IPS-20b (cell line): ENCODE measurements around the gene RTN4R.

Experiments
- H3K27ac ChIP-seq: one replicate; pipeline ENCODE4 v1.5.1; 2013; ENCODE audit warnings: low read length
- H3K27me3 ChIP-seq: 2 replicates; pipeline ENCODE4 v1.6.1; 2013; ENCODE audit warnings: mild to moderate bottlenecking, low read length, inconsistent platforms; ENCODE audit not compliant: insufficient read depth
- H3K36me3 ChIP-seq: 2 replicates; pipeline ENCODE4 v1.6.1; 2013; ENCODE audit warnings: low read depth, mild to moderate bottlenecking, inconsistent platforms, low read length, moderate library complexity; ENCODE audit not compliant: insufficient read depth
- H3K4me1 ChIP-seq: 2 replicates; pipeline ENCODE4 v1.6.1; 2013; ENCODE audit warnings: mild to moderate bottlenecking, control low read depth, inconsistent platforms, low read length, moderate library complexity; ENCODE audit not compliant: insufficient read depth
- H3K4me3 ChIP-seq: 2 replicates; pipeline ENCODE4 v1.5.1; 2013; ENCODE audit warnings: mild to moderate bottlenecking, low read length, inconsistent platforms
- H3K9ac ChIP-seq: 2 replicates; pipeline ENCODE4 v1.6.1; 2013; ENCODE audit warnings: low read depth, mild to moderate bottlenecking, inconsistent platforms, low read length, moderate library complexity
- H3K9me3 ChIP-seq: 2 replicates; pipeline ENCODE4 v1.6.1; 2013; ENCODE audit warnings: mild to moderate bottlenecking, low read depth, low read length, inconsistent platforms; ENCODE audit not compliant: insufficient read depth

Gene RTN4R

DNA sequence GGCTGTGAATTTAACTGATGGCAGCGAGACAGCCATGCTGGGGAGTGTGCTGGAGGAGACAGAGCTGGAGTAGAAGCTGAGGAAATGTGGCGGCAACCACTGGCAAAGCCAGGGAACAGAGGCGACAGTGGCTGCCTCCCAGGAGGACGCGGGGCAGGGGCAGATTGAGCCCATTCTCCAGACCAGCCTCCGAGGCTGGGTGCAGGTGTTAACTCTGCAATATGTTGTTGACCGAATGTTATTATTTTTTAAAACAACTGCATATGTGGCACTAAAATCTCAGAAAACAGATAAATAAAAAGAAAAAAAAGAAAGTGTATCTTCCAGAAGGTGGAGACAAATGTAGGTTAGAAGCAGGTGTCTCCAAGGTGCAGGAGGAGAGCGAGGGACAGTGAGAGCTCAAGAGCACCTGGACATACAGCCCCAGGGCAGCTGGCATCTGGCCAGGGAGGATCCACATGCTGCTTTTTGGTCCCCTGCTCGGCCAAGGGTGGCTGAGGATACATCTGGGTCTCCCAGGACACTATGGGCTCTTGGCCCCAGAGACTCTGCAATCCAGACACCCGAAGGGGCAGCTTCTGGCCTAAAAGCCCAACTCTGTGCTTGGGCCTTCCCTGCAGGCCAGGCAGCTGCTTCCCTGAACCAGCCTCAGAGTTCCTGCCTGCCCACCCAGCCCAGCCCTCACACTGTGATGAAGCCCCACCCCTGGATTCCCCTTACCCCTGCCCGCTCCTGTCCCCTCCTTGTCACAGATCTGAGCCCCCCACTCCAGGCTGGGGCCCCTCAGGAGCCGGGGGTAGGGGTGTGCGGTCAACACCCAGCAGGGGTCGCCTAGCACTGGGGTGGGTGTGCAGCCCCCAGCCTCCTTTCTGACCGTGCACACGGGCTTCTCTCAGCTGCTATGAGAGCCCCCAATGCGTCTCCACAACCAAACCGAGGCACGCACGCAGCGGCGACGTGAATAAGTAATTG lies 12.9 kb downstream of the RTN4R start:
- no peaks in the 10 kb centered on the region for H3K4me1 ChIP-seq
- no peaks in the 10 kb centered on the region for H3K9me3 ChIP-seq
- H3K27ac ChIP-seq = no peak overlapping the region
- H3K4me3 ChIP-seq = no peak overlapping the region
- H3K9ac ChIP-seq = no peak overlapping the region
- no peaks in the 10 kb centered on the region for H3K27me3 ChIP-seq
- no peaks in the 10 kb centered on the region for H3K36me3 ChIP-seq

DNA sequence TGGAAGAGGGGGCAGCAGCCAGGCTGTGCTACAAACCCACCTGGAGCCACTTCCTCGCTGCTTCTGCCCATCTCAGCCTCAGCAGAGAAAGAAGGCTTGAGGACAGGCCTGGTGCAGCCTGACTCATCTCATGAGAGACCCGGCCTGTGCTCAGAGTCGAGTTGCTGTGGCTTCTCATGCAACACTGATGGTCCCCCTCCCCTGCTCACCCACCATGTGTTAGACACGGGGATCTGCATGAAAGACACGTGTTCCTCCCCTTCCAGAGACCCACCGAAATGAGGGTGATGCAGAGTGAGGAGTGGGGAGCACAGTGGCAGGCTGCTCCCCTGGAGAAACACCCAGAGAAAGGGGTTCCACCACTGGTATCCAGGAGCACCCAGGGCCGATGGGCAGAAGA lies 15.0 kb downstream of the RTN4R start:
- Histone ChIP-seq H3K27me3 (no peaks in the 10 kb centered on the region), H3K4me1 (no peaks in the 10 kb centered on the region), H3K36me3 (no peaks in the 10 kb centered on the region), H3K27ac (no peak overlapping the region), H3K9me3 (no peaks in the 10 kb centered on the region), H3K4me3 (no peak overlapping the region), H3K9ac (no peak overlapping the region)

DNA sequence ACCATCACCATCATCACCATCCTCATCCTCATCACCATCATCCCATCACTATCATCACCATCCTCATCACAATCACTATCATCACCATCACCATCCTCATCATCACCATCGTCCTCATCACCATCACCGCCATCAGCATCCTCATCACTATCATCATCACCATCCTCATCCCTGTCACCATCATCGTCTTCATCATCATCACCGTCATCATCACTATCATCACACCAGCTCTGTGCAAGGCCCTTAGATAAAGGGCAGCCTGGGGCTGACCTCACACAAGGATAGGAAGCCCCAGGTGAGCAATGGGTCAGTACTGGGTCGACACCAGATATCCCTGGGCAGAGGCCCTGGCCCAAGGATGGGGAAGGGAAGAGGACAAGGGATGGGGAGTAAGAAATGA lies 16.1 kb downstream of the RTN4R start:
- Histone ChIP-seq H3K4me1 (no peaks in the 10 kb centered on the region), H3K27me3 (no peaks in the 10 kb centered on the region), H3K9ac (no peak overlapping the region), H3K4me3 (no peak overlapping the region), H3K27ac (no peak overlapping the region), H3K36me3 (no peaks in the 10 kb centered on the region), H3K9me3 (no peaks in the 10 kb centered on the region)

DNA sequence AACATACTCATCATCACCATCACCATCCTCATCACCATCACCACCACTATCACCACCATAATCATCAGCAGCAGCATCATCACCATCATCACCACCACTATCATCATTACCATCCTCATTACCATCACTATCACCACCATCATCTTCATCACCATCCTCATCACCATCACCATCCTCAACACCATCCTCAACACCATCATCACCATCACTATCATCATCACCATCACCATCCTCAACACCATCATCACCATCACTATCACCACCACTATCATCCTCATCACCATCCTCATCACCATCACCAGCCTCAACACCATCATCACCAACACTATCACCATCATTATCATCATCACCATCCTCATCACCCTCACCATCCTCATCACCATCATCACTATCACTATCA lies 16.6 kb downstream of the RTN4R start:
- H3K4me3 ChIP-seq = no peak overlapping the region
- no peak overlapping the region for H3K9ac ChIP-seq
- no peaks in the 10 kb centered on the region for H3K27me3 ChIP-seq
- peaks cover 4% of the 10 kb centered on the region; the same call in 1 of the 2 replicates for H3K4me1 ChIP-seq
- H3K9me3 ChIP-seq = no peaks in the 10 kb centered on the region
- no peaks in the 10 kb centered on the region for H3K36me3 ChIP-seq
- no peak overlapping the region for H3K27ac ChIP-seq

DNA sequence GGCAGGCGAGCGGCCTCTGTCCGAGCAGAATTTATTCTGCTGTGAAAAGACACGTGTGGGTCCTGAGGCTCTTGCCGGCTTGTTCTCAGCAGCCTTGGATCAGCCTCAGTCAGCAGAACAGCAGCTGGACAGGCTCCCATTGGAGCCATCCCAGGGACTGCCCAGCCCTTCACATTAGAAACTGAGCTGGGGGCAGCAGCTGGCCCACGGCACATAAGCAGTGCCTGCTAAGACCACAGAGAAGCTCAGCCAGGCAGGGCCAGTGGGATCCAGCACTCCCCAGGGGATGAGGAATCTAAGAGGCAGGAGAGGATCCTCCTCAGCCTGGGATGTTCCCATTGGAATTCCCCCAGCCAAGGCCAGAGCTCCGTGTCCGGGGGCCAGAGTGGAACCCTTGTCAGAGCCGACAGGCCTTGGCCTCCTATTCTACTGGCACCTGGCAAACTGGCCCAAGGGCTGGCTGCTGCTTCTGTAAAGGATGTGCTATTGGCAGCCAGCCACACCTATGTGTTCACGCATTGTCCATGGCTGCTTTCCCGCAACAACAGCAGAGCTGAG lies 18.2 kb downstream of the RTN4R start:
- no peaks in the 10 kb centered on the region for H3K27me3 ChIP-seq
- no peak overlapping the region for H3K27ac ChIP-seq
- H3K36me3 ChIP-seq = no peaks in the 10 kb centered on the region
- H3K9ac ChIP-seq = no peak overlapping the region
- no peaks in the 10 kb centered on the region for H3K9me3 ChIP-seq
- H3K4me3 ChIP-seq = no peak overlapping the region
- H3K4me1 ChIP-seq = peaks cover 8% of the 10 kb centered on the region; the same call in 1 of the 2 replicates

DNA sequence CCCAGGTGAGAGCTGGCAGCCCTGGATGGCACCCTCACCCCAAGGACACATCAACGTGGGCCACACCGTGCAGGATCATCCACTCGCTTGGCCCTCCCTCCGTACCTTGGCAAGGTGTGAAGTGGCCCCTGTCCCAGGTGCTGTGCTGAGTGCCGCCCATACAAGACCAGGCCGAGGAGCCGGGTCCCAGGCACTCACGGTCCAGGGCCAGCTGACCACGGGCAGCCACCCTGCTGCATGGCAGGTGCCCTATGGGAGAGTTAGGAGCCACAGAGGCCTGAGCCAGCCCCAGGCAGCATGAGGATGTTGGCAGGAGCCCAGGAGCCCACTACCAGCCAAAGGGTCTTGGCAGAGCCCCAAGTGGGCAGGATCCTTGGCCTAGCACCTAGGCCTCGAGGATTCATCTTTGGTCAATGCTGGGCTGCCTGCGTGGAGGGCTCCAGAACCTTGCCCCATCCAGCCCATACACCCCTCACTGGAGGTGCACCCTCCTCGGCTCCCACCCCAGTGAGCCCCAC lies 19.6 kb downstream of the RTN4R start:
- Histone ChIP-seq H3K4me1 (peaks cover 16% of the 10 kb centered on the region; the same call in 1 of the 2 replicates), H3K36me3 (no peaks in the 10 kb centered on the region), H3K4me3 (no peak overlapping the region), H3K9me3 (no peaks in the 10 kb centered on the region), H3K27ac (no peak overlapping the region), H3K27me3 (no peaks in the 10 kb centered on the region), H3K9ac (no peak overlapping the region)

DNA sequence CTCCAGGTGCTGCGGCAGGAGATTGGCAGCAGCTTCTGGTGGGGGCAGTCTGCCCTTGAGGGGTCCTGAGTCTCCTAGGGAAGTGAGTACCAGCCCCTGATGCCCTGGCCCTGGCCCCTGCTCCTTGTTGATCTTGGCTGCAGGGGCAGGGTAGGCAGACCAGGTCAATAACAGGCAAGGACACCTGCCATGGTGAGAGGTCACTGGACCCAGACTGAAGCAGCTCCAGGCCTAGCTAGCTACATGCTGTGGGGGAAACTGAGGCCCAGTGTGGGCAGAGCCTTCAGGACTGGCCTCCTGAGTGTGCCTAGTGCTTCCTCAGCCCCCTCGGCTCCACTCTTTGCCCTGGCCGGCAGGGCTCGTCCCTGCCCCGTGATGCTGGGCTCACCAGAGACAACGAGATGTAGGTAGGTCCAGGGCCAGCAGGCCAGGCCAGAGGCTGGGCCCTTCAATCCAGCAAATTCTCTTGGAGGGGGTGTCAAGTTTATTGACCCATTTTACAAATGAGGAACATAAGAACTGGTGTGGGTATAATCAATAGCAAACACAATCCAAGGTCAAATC lies 20.4 kb downstream of the RTN4R start:
- H3K9me3 ChIP-seq = no peaks in the 10 kb centered on the region
- H3K27ac ChIP-seq = no peak overlapping the region
- no peaks in the 10 kb centered on the region for H3K27me3 ChIP-seq
- peaks cover 19% of the 10 kb centered on the region; the same call in 1 of the 2 replicates for H3K4me1 ChIP-seq
- no peak overlapping the region for H3K9ac ChIP-seq
- H3K4me3 ChIP-seq = no peak overlapping the region
- no peaks in the 10 kb centered on the region for H3K36me3 ChIP-seq

DNA sequence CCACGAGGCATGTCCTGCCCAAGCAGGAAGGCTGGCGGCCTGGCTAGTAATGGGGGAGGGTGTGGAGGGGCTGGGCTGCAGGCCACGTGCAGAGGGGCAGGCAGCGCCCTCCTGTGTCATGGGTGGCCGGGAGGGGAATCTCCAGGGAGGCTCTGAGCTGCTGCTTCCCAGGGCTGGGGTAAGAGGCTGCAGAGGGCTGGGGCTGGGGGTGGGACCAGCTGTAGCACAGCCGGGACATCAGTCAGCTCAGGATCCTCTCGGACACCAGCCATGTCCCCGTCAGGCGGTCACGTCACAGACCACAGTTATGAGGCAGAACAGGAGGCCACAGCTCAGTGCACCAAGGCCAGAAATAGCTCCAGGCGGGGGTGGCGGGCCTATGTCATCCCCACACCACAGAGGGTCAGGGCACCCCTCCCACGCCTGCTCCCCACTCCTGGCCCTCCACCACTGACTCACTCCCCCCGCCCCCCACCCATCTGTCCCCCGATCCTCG lies 21.1 kb downstream of the RTN4R start:
- no peak overlapping the region for H3K27ac ChIP-seq
- no peaks in the 10 kb centered on the region for H3K27me3 ChIP-seq
- peaks cover 19% of the 10 kb centered on the region; the same call in 1 of the 2 replicates for H3K4me1 ChIP-seq
- H3K9ac ChIP-seq = no peak overlapping the region
- no peak overlapping the region for H3K4me3 ChIP-seq
- H3K9me3 ChIP-seq = no peaks in the 10 kb centered on the region
- no peaks in the 10 kb centered on the region for H3K36me3 ChIP-seq

DNA sequence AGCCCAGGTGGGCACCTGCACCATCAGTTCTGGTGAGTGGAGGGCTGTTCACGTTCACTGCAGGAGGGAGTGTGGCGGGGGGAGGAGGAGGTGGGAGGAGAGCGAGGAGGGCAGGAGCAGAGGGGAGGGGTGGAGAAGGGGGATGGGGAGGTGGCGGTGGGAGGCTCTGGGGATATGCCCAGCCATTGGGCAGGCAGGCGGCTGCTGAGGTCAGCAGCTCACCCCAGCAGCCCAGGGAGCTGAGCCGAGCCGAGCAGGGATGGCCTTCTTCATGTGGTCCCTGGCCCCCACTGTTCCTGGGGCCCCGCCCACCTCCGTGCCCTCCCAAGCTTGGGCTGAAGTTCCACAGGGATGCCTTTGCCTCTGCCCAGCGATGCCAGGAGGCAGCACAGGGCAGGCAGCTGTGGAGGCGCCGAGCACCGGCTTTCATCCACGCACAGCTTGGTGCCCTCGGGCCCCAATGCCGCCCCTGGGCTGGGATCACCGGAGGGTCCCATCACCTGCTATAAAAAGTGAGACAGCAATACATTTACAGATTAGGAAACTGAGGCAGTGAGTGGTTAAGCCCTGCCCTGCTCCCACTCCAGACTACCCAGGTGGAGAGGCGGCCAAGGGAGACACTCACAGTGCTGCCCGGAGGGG lies 21.6 kb downstream of the RTN4R start:
- Histone ChIP-seq H3K4me1 (peaks cover 19% of the 10 kb centered on the region; the same call in 1 of the 2 replicates), H3K4me3 (no peak overlapping the region), H3K36me3 (no peaks in the 10 kb centered on the region), H3K27ac (no peak overlapping the region), H3K9me3 (no peaks in the 10 kb centered on the region), H3K27me3 (no peaks in the 10 kb centered on the region), H3K9ac (no peak overlapping the region)

DNA sequence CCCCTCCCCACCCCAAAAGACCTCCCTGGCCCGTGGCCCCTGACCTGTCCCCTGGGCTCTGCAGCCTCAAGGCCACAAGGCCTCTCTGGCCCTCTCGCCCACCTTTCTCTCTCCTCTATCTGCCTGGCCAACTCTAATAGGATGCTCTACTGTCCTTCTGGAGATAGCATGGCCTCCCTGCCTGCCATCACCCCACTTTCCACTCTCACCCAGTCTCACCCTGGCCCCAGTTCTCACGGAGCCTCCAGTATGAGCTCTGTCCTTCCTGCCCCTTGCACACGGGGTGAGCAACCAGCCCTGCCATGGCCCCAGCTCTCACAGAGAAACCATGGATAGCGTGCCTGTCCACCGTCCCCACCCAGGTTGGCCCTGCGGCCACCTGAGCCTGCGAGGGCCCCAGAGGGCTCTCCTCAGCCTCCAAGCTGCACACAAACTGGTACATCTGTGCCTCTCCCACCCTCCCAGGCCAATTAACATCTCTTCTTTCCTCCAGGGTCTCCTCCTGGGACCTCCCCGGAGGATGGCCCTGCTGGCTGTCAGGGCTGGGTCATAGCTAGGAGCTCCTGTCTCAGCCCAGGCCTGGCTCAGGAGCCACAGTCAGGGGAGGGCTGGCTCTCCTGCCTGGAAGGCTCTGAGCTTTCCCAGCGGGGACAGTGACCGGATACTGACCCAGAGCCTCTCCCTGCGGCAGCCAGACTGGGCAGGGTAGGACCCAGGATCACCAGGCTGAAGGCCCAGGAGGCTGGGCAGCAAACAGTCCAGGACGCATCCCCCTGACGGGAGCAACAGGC lies 22.3 kb downstream of the RTN4R start:
- H3K4me3 ChIP-seq = no peak overlapping the region
- H3K9me3 ChIP-seq = no peaks in the 10 kb centered on the region
- no peak overlapping the region for H3K27ac ChIP-seq
- no peak overlapping the region for H3K9ac ChIP-seq
- H3K27me3 ChIP-seq = no peaks in the 10 kb centered on the region
- peaks cover 5% of the 10 kb centered on the region; the same call in 1 of the 2 replicates for H3K36me3 ChIP-seq
- H3K4me1 ChIP-seq = peaks cover 20% of the 10 kb centered on the region; the same call in 1 of the 2 replicates
